Esophagus squamous epithelium (tissue), 5 donors: ENCODE data around the gene CBX3. TPM values are rescaled to one million over a fixed set of nuclear protein-coding genes. Genes with fewer than 3 reads are reported as not detected.

Source experiments
- DNase-seq: peaks from one replicate; lab custom pipeline; 2025; lab: John Stamatoyannopoulos, UW
- H3K27ac ChIP-seq, 4 donors: fragments of 200-600 bp; sonication (generic); one replicate each; pipeline ENCODE4 v1.5.1; 2016 to 2019; ENCODE audit warnings: mild to moderate bottlenecking in 1 of 4
- H3K27me3 ChIP-seq, 4 donors: fragments of 200-600 bp; sonication (generic); 1 replicate in 3 of 4; 2 replicates in 1 of 4; pipeline versions ENCODE4 v1.5.1 to v1.6.0; 2017 to 2021; ENCODE audit warnings: antibody characterized with exemption in 1 of 4
- H3K36me3 ChIP-seq, 3 donors: fragments of 200-600 bp; sonication (generic); one replicate each; pipeline ENCODE4 v1.5.1; 2016 to 2019
- H3K4me1 ChIP-seq, 3 donors: fragments of 200-600 bp; sonication (generic); one replicate each; pipeline ENCODE4 v1.5.1; 2017 to 2019
- H3K4me3 ChIP-seq, 4 donors: fragments of 200-600 bp; sonication (generic); 1 replicate in 3 of 4; 2 replicates in 1 of 4; pipeline ENCODE4 v1.5.1; 2016 to 2019; ENCODE audit warnings: mild to moderate bottlenecking in 2 of 4, moderate library complexity in 1 of 4
- H3K9me3 ChIP-seq, 3 donors: fragments of 200-600 bp; sonication (generic); one replicate each; pipeline ENCODE4 v1.5.1; 2016 to 2019
- POLR2A ChIP-seq, 4 donors: fragments of 450-650 bp; IDR thresholded peaks; one replicate each; pipeline ENCODE4 v1.6.1; 2017; ENCODE audit warnings: antibody characterized with exemption in 4 of 4, mild to moderate bottlenecking in 4 of 4, moderate library complexity in 3 of 4
- WGBS, 2 donors: methylation state at CpG; one replicate each; pipeline ENCODE4 v1.1.5; 2018; 5-methylcytosine and 5-hydroxymethylcytosine counted together
- intact Hi-C: fragments of 100-400 bp; cut with DNase I; formaldehyde crosslinking; loops from one replicate; pipeline ENCODE4 v1.15.0; 2022
- total RNA-seq, 4 donors: library from RNA; depleted of rRNA; stranded (reverse); fragments of >200 nt; gene quantifications; one replicate each; pipeline ENCODE4 v1.1.0, GENCODE V29; 2016
- TF ChIP-seq, protein P1 (sequence below), 6 experiments: fragments of 450-650 bp in 4 of 6; fragments of 200-600 bp in 2 of 6; sonication (generic) in 2 of 6; IDR thresholded peaks; one replicate each; pipeline ENCODE4 v1.5.1; 2016 to 2019; ENCODE audit warnings: antibody characterized with exemption in 6 of 6, mild to moderate bottlenecking in 4 of 6, moderate library complexity in 4 of 6
- donor health status: DM: yes; HTN: yes; CAD: no.

CBX3 gene
- total RNA-seq, 4 donors from 2014 or later = 24.6 to 85.3 (median 74.2) TPM

DNA sequence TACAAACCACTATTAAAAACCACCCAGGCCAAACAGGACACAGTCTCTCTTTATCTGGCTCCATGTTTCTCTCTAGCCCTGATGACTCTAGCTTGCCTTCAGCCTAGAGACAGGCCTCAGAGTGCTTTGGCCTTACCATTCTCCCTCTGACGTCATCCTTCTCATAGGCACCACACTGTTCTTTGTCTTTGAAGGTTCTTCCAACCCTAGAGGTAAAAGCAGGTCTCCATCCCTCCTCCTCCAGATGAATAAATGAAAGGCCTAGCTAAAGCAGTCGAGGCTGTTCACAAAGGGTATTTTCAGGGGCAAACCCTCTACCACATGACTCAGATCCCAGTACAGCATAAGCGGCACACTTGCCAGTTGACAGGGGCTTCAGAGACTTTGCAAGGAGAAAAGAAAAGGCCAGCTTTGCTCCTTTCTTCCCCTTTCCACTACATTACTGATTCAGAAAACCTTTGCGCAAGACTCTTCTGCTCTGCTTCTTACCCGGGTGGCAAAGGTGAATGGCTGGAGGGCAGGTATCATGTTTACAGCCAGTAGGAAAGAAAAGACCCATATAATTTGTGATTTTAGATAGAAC lies 34.8 kb upstream of the CBX3 start:
- TF ChIP-seq, protein P1, sequence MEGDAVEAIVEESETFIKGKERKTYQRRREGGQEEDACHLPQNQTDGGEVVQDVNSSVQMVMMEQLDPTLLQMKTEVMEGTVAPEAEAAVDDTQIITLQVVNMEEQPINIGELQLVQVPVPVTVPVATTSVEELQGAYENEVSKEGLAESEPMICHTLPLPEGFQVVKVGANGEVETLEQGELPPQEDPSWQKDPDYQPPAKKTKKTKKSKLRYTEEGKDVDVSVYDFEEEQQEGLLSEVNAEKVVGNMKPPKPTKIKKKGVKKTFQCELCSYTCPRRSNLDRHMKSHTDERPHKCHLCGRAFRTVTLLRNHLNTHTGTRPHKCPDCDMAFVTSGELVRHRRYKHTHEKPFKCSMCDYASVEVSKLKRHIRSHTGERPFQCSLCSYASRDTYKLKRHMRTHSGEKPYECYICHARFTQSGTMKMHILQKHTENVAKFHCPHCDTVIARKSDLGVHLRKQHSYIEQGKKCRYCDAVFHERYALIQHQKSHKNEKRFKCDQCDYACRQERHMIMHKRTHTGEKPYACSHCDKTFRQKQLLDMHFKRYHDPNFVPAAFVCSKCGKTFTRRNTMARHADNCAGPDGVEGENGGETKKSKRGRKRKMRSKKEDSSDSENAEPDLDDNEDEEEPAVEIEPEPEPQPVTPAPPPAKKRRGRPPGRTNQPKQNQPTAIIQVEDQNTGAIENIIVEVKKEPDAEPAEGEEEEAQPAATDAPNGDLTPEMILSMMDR (IDR thresholded peaks at IDR 0.05) = no peak
- no peak for TF ChIP-seq POLR2A (IDR thresholded peaks at IDR 0.05)
- no peaks in the 10 kb centered on the region for H3K27me3 ChIP-seq
- intact Hi-C loops = no loop called here
- H3K4me3 ChIP-seq = no peak overlapping the region
- 53 to 58% methylated on average over 5 of the region's 5 CpGs for WGBS, 2 donors
- H3K36me3 ChIP-seq = peaks cover 0 to 5% (median 0%) of the 10 kb centered on the region in 3 donors
- peak overlapping the region in 2 of 4 donors; percentile 40 to 49 for H3K27ac ChIP-seq
- H3K4me1 ChIP-seq = peaks cover 0 to 19% (median 6%) of the 10 kb centered on the region in 3 donors
- DNase-seq = no peak
- no peaks in the 10 kb centered on the region for H3K9me3 ChIP-seq

DNA sequence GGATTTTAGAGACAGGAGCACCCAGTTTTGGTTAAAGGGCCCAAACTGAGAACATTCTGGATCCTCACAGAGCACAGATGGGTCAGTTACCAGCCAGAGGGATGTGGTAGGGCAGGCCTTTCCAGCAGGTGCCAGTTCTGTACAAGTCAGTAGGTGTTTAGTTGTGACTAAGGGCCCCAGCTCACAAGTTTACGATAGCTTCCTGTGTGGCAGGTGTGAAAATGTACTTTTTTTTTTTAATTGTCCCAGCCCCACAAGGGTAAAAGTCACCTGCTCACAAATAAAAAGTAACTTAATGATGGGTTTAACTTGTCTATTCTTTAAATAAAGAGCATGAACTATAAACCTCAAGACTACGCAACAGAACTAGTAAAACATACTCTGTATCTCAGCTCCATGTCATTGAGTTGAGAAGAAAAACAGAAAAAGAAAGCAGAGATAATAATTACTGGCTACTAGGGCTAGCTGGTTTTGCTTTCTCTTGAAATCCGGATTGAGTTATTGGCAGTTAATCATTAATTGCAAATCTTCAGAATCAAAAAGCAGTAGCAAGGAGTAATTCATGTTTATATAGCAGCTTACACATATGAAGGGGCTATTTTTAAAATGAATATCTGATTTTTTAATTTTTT lies 34.1 kb upstream of the CBX3 start:
- Histone ChIP-seq H3K4me1 (peaks cover 0 to 19% (median 6%) of the 10 kb centered on the region in 3 donors), H3K4me3 (no peak overlapping the region), H3K9me3 (no peaks in the 10 kb centered on the region), H3K27ac (peak overlapping the region in 2 of 4 donors; percentile 40 to 49), H3K27me3 (no peaks in the 10 kb centered on the region), H3K36me3 (peaks cover 0 to 5% (median 0%) of the 10 kb centered on the region in 3 donors)
- intact Hi-C loops = no loop called here
- DNase-seq = no peak
- TF ChIP-seq, protein P1 (IDR thresholded peaks at IDR 0.05) = no peak
- TF ChIP-seq POLR2A (IDR thresholded peaks at IDR 0.05) = no peak
- 62 to 69% methylated on average over 3 of the region's 3 CpGs for WGBS, 2 donors

DNA sequence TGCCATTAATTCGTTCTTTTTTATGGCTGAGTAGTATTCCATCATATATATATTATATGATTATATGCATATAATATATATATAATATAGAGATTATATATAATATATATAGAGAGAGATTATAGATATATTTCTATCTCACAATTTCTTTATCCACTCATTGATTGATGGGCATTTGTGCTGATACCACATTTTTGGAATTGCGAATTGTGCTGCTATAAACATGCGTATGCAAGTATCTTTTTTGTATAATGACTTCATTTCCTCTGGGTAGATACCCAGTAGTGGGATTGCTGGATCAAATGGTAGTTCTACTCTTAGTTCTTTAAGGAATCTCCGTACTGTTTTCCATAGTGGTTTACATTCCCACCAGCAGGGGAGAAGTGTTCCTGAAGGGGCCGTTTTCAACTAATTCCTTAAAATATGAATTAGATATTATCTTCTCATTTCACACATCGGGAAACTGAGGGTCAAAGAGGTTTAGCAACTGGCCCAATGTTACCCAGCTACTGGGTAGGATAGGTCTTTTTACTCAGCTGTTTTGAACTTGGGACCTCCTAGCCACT lies 33.0 kb upstream of the CBX3 start:
- TF ChIP-seq, protein P1 (IDR thresholded peaks at IDR 0.05) = no peak
- no peak for TF ChIP-seq POLR2A (IDR thresholded peaks at IDR 0.05)
- Histone ChIP-seq H3K27me3 (no peaks in the 10 kb centered on the region), H3K27ac (no peak overlapping the region), H3K4me3 (no peak overlapping the region), H3K36me3 (peaks cover 0 to 5% (median 0%) of the 10 kb centered on the region in 3 donors), H3K9me3 (no peaks in the 10 kb centered on the region), H3K4me1 (peaks cover 0 to 19% (median 6%) of the 10 kb centered on the region in 3 donors)
- WGBS, 2 donors = 75 to 93% methylated on average over 6 of the region's 6 CpGs
- intact Hi-C loops = no loop called here
- no peak for DNase-seq

DNA sequence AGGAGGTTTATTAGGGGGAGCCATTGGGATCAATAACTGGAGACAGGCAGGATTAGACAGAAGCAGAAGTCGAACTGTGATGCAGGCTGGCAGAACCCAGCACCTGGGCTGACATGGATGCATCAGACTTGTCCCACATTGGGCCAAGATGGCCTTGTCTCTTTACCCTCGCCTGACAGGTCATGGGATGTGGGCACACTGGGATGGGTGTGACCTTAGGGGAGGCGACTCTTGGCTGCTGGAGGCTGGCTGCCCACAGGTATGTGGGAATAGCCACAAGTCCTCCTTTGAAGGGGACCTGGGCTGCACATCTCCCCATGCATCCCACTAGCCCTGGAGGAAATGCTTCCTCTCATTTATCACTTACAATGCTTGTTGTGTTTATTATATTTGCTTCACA lies 32.3 kb upstream of the CBX3 start:
- H3K4me3 ChIP-seq = no peak overlapping the region
- WGBS, 2 donors = 89 to 94% methylated on average over 2 to 3 of the region's 3 CpGs
- peaks cover 0 to 5% (median 0%) of the 10 kb centered on the region in 3 donors for H3K36me3 ChIP-seq
- H3K4me1 ChIP-seq = peaks cover 0 to 19% (median 6%) of the 10 kb centered on the region in 3 donors
- no peak overlapping the region for H3K27ac ChIP-seq
- TF ChIP-seq, protein P1 (IDR thresholded peaks at IDR 0.05) = no peak
- TF ChIP-seq POLR2A (IDR thresholded peaks at IDR 0.05) = no peak
- intact Hi-C loops = no loop called here
- H3K27me3 ChIP-seq = no peaks in the 10 kb centered on the region
- DNase-seq = no peak
- no peaks in the 10 kb centered on the region for H3K9me3 ChIP-seq

DNA sequence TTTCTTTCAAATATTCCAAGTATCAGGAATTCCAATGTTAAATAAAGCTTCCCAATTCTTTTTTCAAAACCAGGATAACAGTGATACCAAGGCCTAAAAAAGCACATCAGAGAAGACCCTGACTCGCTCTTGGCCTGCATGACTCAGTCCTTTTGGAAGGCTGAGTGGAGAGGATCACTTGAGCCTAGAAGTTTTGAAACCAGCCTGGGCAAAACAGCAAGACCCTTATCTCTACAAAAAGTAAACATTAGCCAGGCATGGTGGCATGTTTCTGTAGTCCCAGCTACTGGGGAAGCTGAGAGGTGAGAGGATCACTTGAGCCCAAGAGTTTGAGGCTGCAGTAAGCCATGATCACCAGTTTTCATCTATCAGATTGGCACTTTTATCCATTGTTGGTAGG lies 30.9 kb upstream of the CBX3 start:
- intact Hi-C loops = no loop called here
- 89 to 100% methylated on average over 1 of the region's 1 CpG for WGBS, 2 donors
- Histone ChIP-seq H3K4me3 (no peak overlapping the region), H3K9me3 (no peaks in the 10 kb centered on the region), H3K36me3 (peaks cover 0 to 5% (median 0%) of the 10 kb centered on the region in 3 donors), H3K27ac (no peak overlapping the region), H3K27me3 (no peaks in the 10 kb centered on the region), H3K4me1 (peaks cover 0 to 19% (median 6%) of the 10 kb centered on the region in 3 donors)
- DNase-seq = no peak
- TF ChIP-seq, protein P1 (IDR thresholded peaks at IDR 0.05) = no peak
- TF ChIP-seq POLR2A (IDR thresholded peaks at IDR 0.05) = no peak
